Smooth muscle cell (in vitro differentiated cells): ENCODE measurements around the gene PHF21A. TPM values are rescaled to one million over a fixed set of nuclear protein-coding genes. Genes with fewer than 3 reads are reported as not detected.
A peak's percentile ranks its signal among the peaks of the same experiment; 100 is the strongest.
"Not testable (repeated sequence)": the region's sequence is repeated elsewhere in the genome, so short reads cannot be mapped to it uniquely, and the experiment has no call there.

Experiments
- DNase-seq: peaks from one replicate; lab custom pipeline; 2025; ENCODE audit not compliant: unreplicated experiment; lab: John Stamatoyannopoulos, UW
- H2AFZ ChIP-seq: fragments of 200-600 bp; sonication (generic); 2 replicates; pipeline ENCODE4 v1.6.0; 2016; ENCODE audit warnings: antibody characterized with exemption, low read depth, mild to moderate bottlenecking
- H3F3A ChIP-seq: fragments of 200-600 bp; sonication (generic); 2 replicates; pipeline ENCODE4 v1.6.0; 2017; ENCODE audit warnings: antibody characterized with exemption, low read depth
- H3K27ac ChIP-seq: fragments of 200-600 bp; sonication (generic); 2 replicates; pipeline ENCODE4 v1.5.1; 2016; ENCODE audit warnings: low read depth, mild to moderate bottlenecking
- H3K27me3 ChIP-seq: fragments of 200-600 bp; sonication (generic); 2 replicates; pipeline ENCODE4 v1.6.1; 2016; ENCODE audit warnings: low read depth, mild to moderate bottlenecking
- H3K36me3 ChIP-seq: fragments of 200-600 bp; sonication (generic); 2 replicates; pipeline ENCODE4 v1.5.1; 2016; ENCODE audit warnings: low read depth
- H3K4me1 ChIP-seq: fragments of 200-600 bp; sonication (generic); 2 replicates; pipeline ENCODE4 v1.5.1; 2016; ENCODE audit warnings: low read depth
- H3K4me2 ChIP-seq: fragments of 200-600 bp; sonication (generic); 2 replicates; pipeline ENCODE4 v1.6.0; 2016; ENCODE audit warnings: mild to moderate bottlenecking
- H3K4me3 ChIP-seq: fragments of 200-600 bp; sonication (generic); 2 replicates; pipeline ENCODE4 v1.5.1; 2016; ENCODE audit warnings: mild to moderate bottlenecking
- H3K79me2 ChIP-seq: fragments of 200-600 bp; sonication (generic); 2 replicates; pipeline ENCODE4 v1.6.0; 2016; ENCODE audit warnings: low read depth, mild to moderate bottlenecking
- H3K9ac ChIP-seq: fragments of 200-600 bp; sonication (generic); 2 replicates; pipeline ENCODE4 v1.6.0; 2016; ENCODE audit warnings: low read depth
- H3K9me3 ChIP-seq: fragments of 200-600 bp; sonication (generic); replicated peaks from 2 replicates; pipeline ENCODE4 v1.5.1; 2016; ENCODE audit warnings: low read depth
- H4K20me1 ChIP-seq: fragments of 200-600 bp; sonication (generic); 2 replicates; pipeline ENCODE4 v1.6.0; 2016; ENCODE audit warnings: low read depth
- CTCF ChIP-seq: fragments of 200-600 bp; sonication (generic); IDR thresholded peaks from 2 replicates; pipeline ENCODE4 v1.5.1; 2017; ENCODE audit warnings: borderline replicate concordance, mild to moderate bottlenecking, antibody characterized with exemption; ENCODE audit not compliant: insufficient read depth, poor library complexity, severe bottlenecking
- WGBS: methylation state at CpG from one replicate; pipeline ENCODE4 v1.1.7; 2016; ENCODE audit warnings: low lambda C conversion rate; 5-methylcytosine and 5-hydroxymethylcytosine counted together
- polyA plus RNA-seq: library from polyadenylated mRNA; unstranded; fragments of >200 nt; fragmentation: Nextera tagmentation; extraction: Ambion mirVana; gene quantifications from 2 replicates; pipeline ENCODE4 v1.2.1, GENCODE V29; 2016
- total RNA-seq: library from RNA; depleted of rRNA; stranded (reverse); fragments of >200 nt; gene quantifications from 2 replicates; pipeline ENCODE4 v1.2.3, GENCODE V29; 2014

PHF21A gene
- total and polyA plus RNA-seq, 2 experiments from 2014 or later: 26.1 to 28.7 TPM

- Histone ChIP-seq H3K4me1 (no peaks in the 10 kb centered on the region), H3K4me3 (no peak overlapping the region), H3K4me2 (no peak overlapping the region), H3F3A (no peaks in the 10 kb centered on the region), H4K20me1 (peaks cover 91% of the 10 kb centered on the region), H2AFZ (no peak overlapping the region), H3K9me3 (no peaks in the 10 kb centered on the region), H3K79me2 (peaks cover 32% of the 10 kb centered on the region), H3K27me3 (no peaks in the 10 kb centered on the region), H3K9ac (no peak overlapping the region), H3K36me3 (no peaks in the 10 kb centered on the region), H3K27ac (no peak overlapping the region)
- no peak for TF ChIP-seq CTCF
- 96% methylated on average over 8 of the region's 8 CpGs for WGBS
- no peak for DNase-seq
Measured at GRCh38 chr11:46020084-46020599, 101.1 kb downstream of the PHF21A start.

GRCh38 chr11:46018651-46019050, 102.6 kb downstream of the PHF21A start:
- Histone ChIP-seq H3F3A (no peaks in the 10 kb centered on the region), H3K27me3 (no peaks in the 10 kb centered on the region), H3K4me2 (no peak overlapping the region), H3K9me3 (no peaks in the 10 kb centered on the region), H3K27ac (no peak overlapping the region), H4K20me1 (peaks cover 87% of the 10 kb centered on the region), H2AFZ (no peak overlapping the region), H3K4me3 (no peak overlapping the region), H3K79me2 (peaks cover 23% of the 10 kb centered on the region), H3K36me3 (no peaks in the 10 kb centered on the region), H3K9ac (no peak overlapping the region), H3K4me1 (no peaks in the 10 kb centered on the region)
- WGBS: 96% methylated on average over 2 of the region's 2 CpGs
- DNase-seq: no peak
- TF ChIP-seq CTCF: no peak

- Histone ChIP-seq H3K27ac (no peak overlapping the region), H3K4me1 (no peaks in the 10 kb centered on the region), H4K20me1 (peaks cover 88% of the 10 kb centered on the region), H3K4me2 (no peak overlapping the region), H3K9ac (no peak overlapping the region), H3K27me3 (no peaks in the 10 kb centered on the region), H3K36me3 (no peaks in the 10 kb centered on the region), H2AFZ (no peak overlapping the region), H3F3A (no peaks in the 10 kb centered on the region), H3K4me3 (no peak overlapping the region), H3K79me2 (peaks cover 24% of the 10 kb centered on the region), H3K9me3 (no peaks in the 10 kb centered on the region)
- no peak for DNase-seq
- WGBS: 83% methylated on average over 1 of the region's 1 CpG
- TF ChIP-seq CTCF: no peak
Measured at GRCh38 chr11:46017341-46017740, 103.9 kb downstream of the PHF21A start.

GRCh38 chr11:46015941-46016340, 105.3 kb downstream of the PHF21A start:
- Histone ChIP-seq H3K27ac (peak overlapping the region; percentile 4), H3K9ac (no peak overlapping the region), H3K79me2 (peaks cover 20% of the 10 kb centered on the region), H3K4me2 (no peak overlapping the region), H3K27me3 (no peaks in the 10 kb centered on the region), H3K36me3 (no peaks in the 10 kb centered on the region), H3K4me1 (no peaks in the 10 kb centered on the region), H3K9me3 (no peaks in the 10 kb centered on the region), H4K20me1 (peaks cover 89% of the 10 kb centered on the region), H3K4me3 (no peak overlapping the region), H2AFZ (no peak overlapping the region), H3F3A (no peaks in the 10 kb centered on the region)
- TF ChIP-seq CTCF: no peak
- 100% methylated on average over 1 of the region's 1 CpG for WGBS
- no peak for DNase-seq

- H3K4me3 ChIP-seq, H3K36me3 ChIP-seq, DNase-seq, H3K4me2 ChIP-seq, H2AFZ ChIP-seq, H3K4me1 ChIP-seq, H3F3A ChIP-seq, H3K9me3 ChIP-seq, H3K27ac ChIP-seq, H3K9ac ChIP-seq, H3K27me3 ChIP-seq: not testable (repeated sequence)
- Histone ChIP-seq H4K20me1 (peaks cover 89% of the 10 kb centered on the region), H3K79me2 (peaks cover 20% of the 10 kb centered on the region)
Measured at GRCh38 chr11:46014168-46014567, 107.1 kb downstream of the PHF21A start.
